Activated CD8-positive, alpha-beta memory T cell treated with anti-CD3 and anti-CD28 coated beads for 24 hours (primary cell): Measurements from ENCODE around the gene SMIM21.

Source experiments
- DNase-seq: peaks from one replicate; pipeline ENCODE4 v3.0.0-alpha.2; 2020

The SMIM21 gene

GRCh38 chr18:75375341-75375740 is 52.2 kb downstream of the SMIM21 start:
- no peak for DNase-seq

- DNase-seq: no peak
Measured at GRCh38 chr18:75374466-75374865, 53.0 kb downstream of the SMIM21 start.

- DNase-seq: no peak
Measured at GRCh38 chr18:75369026-75369721, 58.3 kb downstream of the SMIM21 start.

- DNase-seq: no peak
Measured at GRCh38 chr18:75365837-75366236, 61.7 kb downstream of the SMIM21 start.

GRCh38 chr18:75365254-75365629 is 62.3 kb downstream of the SMIM21 start:
- DNase-seq: no peak

GRCh38 chr18:75364512-75365253 is 62.8 kb downstream of the SMIM21 start:
- DNase-seq: no peak

- DNase-seq: no peak
Measured at GRCh38 chr18:75363446-75364225, 63.9 kb downstream of the SMIM21 start.

GRCh38 chr18:75362435-75362834 is 65.1 kb downstream of the SMIM21 start:
- DNase-seq: no peak

- no peak for DNase-seq
Measured at GRCh38 chr18:75360941-75361340, 66.6 kb downstream of the SMIM21 start.

GRCh38 chr18:75360215-75360614 is 67.3 kb downstream of the SMIM21 start:
- DNase-seq: no peak
